SJCRH30 (cell line): Measurements from ENCODE around the gene NUP85. TPM values are rescaled to one million over a fixed set of nuclear protein-coding genes. Genes with fewer than 3 reads are reported as not detected.
"Not testable (repeated sequence)": the region's sequence is repeated elsewhere in the genome, so short reads cannot be mapped to it uniquely, and the experiment has no call there.

Source experiments
- DNase-seq, 2 experiments: peaks; one replicate each; pipeline ENCODE4 v3.0.0-alpha.2; 2015 to 2020
- H3K27ac ChIP-seq: fragments of 250-450 bp; sonication (Bioruptor Pico); 2 replicates; pipeline ENCODE4 v1.5.1; 2020; ENCODE audit warnings: mild to moderate bottlenecking, moderate library complexity
- H3K27me3 ChIP-seq: fragments of 250-450 bp; sonication (Bioruptor Pico); 2 replicates; pipeline ENCODE4 v1.5.1; 2020; ENCODE audit warnings: mild to moderate bottlenecking, moderate library complexity
- H3K36me3 ChIP-seq: fragments of 250-450 bp; sonication (Bioruptor Pico); 2 replicates; pipeline ENCODE4 v1.5.1; 2020; ENCODE audit warnings: mild to moderate bottlenecking, moderate library complexity
- H3K4me1 ChIP-seq: fragments of 250-450 bp; sonication (Bioruptor Pico); 2 replicates; pipeline ENCODE4 v1.5.1; 2020; ENCODE audit warnings: mild to moderate bottlenecking, moderate library complexity
- H3K4me3 ChIP-seq: fragments of 250-450 bp; sonication (Bioruptor Pico); 2 replicates; pipeline ENCODE4 v1.5.1; 2020; ENCODE audit warnings: mild to moderate bottlenecking, moderate library complexity
- H3K9me3 ChIP-seq: fragments of 250-450 bp; sonication (Bioruptor Pico); replicated peaks from 2 replicates; pipeline ENCODE4 v1.5.1; 2020; ENCODE audit warnings: mild to moderate bottlenecking, moderate library complexity
- total RNA-seq: library from RNA; depleted of rRNA; stranded (reverse); fragments of >200 nt; shearing (Covaris generic); gene quantifications from 2 replicates; pipeline ENCODE4 v1.2.3, GENCODE V29; 2014

NUP85 gene
- total RNA-seq, 1 experiment from 2014 or later: 103 TPM

GRCh38 chr17:75241996-75242460, 36.5 kb downstream of the NUP85 start:
- peaks cover 44% of the 10 kb centered on the region for H3K36me3 ChIP-seq
- no peaks in the 10 kb centered on the region for H3K9me3 ChIP-seq
- H3K27ac ChIP-seq: no peak overlapping the region
- H3K27me3 ChIP-seq: no peaks in the 10 kb centered on the region
- H3K4me1 ChIP-seq: no peaks in the 10 kb centered on the region
- no peak for DNase-seq
- H3K4me3 ChIP-seq: no peak overlapping the region

- no peak for DNase-seq
- no peaks in the 10 kb centered on the region for H3K4me1 ChIP-seq
- H3K4me3 ChIP-seq: no peak overlapping the region
- no peaks in the 10 kb centered on the region for H3K9me3 ChIP-seq
- H3K27me3 ChIP-seq: no peaks in the 10 kb centered on the region
- H3K27ac ChIP-seq: no peak overlapping the region
- H3K36me3 ChIP-seq: peaks cover 39% of the 10 kb centered on the region
These were observed 37.1 kb downstream of the NUP85 start for GRCh38 chr17:75242461-75243042.

GRCh38 chr17:75244133-75244866, 38.8 kb downstream of the NUP85 start:
- Histone ChIP-seq H3K4me3 (no peak overlapping the region), H3K4me1 (peaks cover 2% of the 10 kb centered on the region; the same call in 1 of the 2 replicates), H3K27me3 (no peaks in the 10 kb centered on the region), H3K36me3 (peaks cover 27% of the 10 kb centered on the region), H3K27ac (no peak overlapping the region), H3K9me3 (no peaks in the 10 kb centered on the region)
- no peak for DNase-seq

GRCh38 chr17:75245011-75245410, 39.5 kb downstream of the NUP85 start:
- H3K36me3 ChIP-seq: peaks cover 27% of the 10 kb centered on the region
- H3K9me3 ChIP-seq: no peaks in the 10 kb centered on the region
- peaks cover 9% of the 10 kb centered on the region for H3K4me1 ChIP-seq
- no peak for DNase-seq
- no peak overlapping the region for H3K27ac ChIP-seq
- H3K27me3 ChIP-seq: no peaks in the 10 kb centered on the region
- no peak overlapping the region for H3K4me3 ChIP-seq

GRCh38 chr17:75246404-75246803, 40.9 kb downstream of the NUP85 start:
- Histone ChIP-seq H3K27me3 (no peaks in the 10 kb centered on the region), H3K27ac (no peak overlapping the region), H3K4me3 (no peak overlapping the region), H3K4me1 (peaks cover 13% of the 10 kb centered on the region), H3K9me3 (no peaks in the 10 kb centered on the region), H3K36me3 (peaks cover 27% of the 10 kb centered on the region)
- DNase-seq: no peak

- no peaks in the 10 kb centered on the region for H3K9me3 ChIP-seq
- H3K27me3 ChIP-seq: no peaks in the 10 kb centered on the region
- peaks cover 13% of the 10 kb centered on the region for H3K4me1 ChIP-seq
- H3K27ac ChIP-seq: no peak overlapping the region
- DNase-seq: no peak
- peaks cover 9% of the 10 kb centered on the region; the same call in 1 of the 2 replicates for H3K36me3 ChIP-seq
- H3K4me3 ChIP-seq: no peak overlapping the region
These were observed 44.1 kb downstream of the NUP85 start for GRCh38 chr17:75249564-75249963.

GRCh38 chr17:75250009-75250471, 44.6 kb downstream of the NUP85 start:
- Histone ChIP-seq H3K9me3 (no peaks in the 10 kb centered on the region), H3K27me3 (no peaks in the 10 kb centered on the region), H3K27ac (no peak overlapping the region), H3K4me3 (no peak overlapping the region), H3K36me3 (peaks cover 9% of the 10 kb centered on the region; the same call in 1 of the 2 replicates), H3K4me1 (peaks cover 13% of the 10 kb centered on the region)
- DNase-seq: no peak

GRCh38 chr17:75252039-75252816, 46.7 kb downstream of the NUP85 start:
- H3K4me1 ChIP-seq: peaks cover 13% of the 10 kb centered on the region
- H3K36me3 ChIP-seq: peaks cover 4% of the 10 kb centered on the region; the same call in 1 of the 2 replicates
- H3K27ac ChIP-seq: no peak overlapping the region
- no peak for DNase-seq
- H3K4me3 ChIP-seq: no peak overlapping the region
- H3K9me3 ChIP-seq: no peaks in the 10 kb centered on the region
- H3K27me3 ChIP-seq: no peaks in the 10 kb centered on the region

- not testable (repeated sequence) for H3K4me3 ChIP-seq, H3K27me3 ChIP-seq, DNase-seq, H3K27ac ChIP-seq, H3K36me3 ChIP-seq, H3K9me3 ChIP-seq, H3K4me1 ChIP-seq
These were observed 50.6 kb downstream of the NUP85 start for GRCh38 chr17:75255954-75256698.

GRCh38 chr17:75257228-75257627, 51.7 kb downstream of the NUP85 start:
- not testable (repeated sequence) for H3K27ac ChIP-seq, H3K27me3 ChIP-seq, H3K9me3 ChIP-seq, DNase-seq, H3K4me3 ChIP-seq, H3K4me1 ChIP-seq, H3K36me3 ChIP-seq

- no peaks in the 10 kb centered on the region for H3K9me3 ChIP-seq
- peaks cover 6% of the 10 kb centered on the region for H3K4me1 ChIP-seq
- peak overlapping the region; percentile 93 for H3K4me3 ChIP-seq
- peak overlapping the region; percentile 99 for H3K27ac ChIP-seq
- H3K27me3 ChIP-seq: no peaks in the 10 kb centered on the region
- DNase-seq: no peak
- H3K36me3 ChIP-seq: peaks cover 14% of the 10 kb centered on the region
These were observed 55.3 kb downstream of the NUP85 start for GRCh38 chr17:75260641-75261335.

- Histone ChIP-seq H3K36me3 (peaks cover 21% of the 10 kb centered on the region), H3K27ac (peak within 1 kb of the TSS; percentile 99), H3K27me3 (no peaks in the 10 kb centered on the region), H3K4me3 (peak within 1 kb of the TSS; percentile 93), H3K4me1 (peaks cover 6% of the 10 kb centered on the region), H3K9me3 (no peaks in the 10 kb centered on the region)
- DNase-seq: peak; percentile 98 to 99
These were observed 56.0 kb downstream of the NUP85 start, which contains the start of the genes GGA3 and MRPS7 for GRCh38 chr17:75261336-75262111. TSS of gene GGA3 (minus strand) at chr17:75261606. CDS start at chr17:75261587, 19 bp downstream. TSS of gene MRPS7 (plus strand) at chr17:75261879. CDS start at chr17:75261901, 22 bp downstream.

- H3K9me3 ChIP-seq: no peaks in the 10 kb centered on the region
- peaks cover 6% of the 10 kb centered on the region for H3K4me1 ChIP-seq
- peaks cover 21% of the 10 kb centered on the region for H3K36me3 ChIP-seq
- peak overlapping the region; percentile 99 for H3K27ac ChIP-seq
- peak in 1 of 2 experiments; percentile 48 for DNase-seq
- no peaks in the 10 kb centered on the region for H3K27me3 ChIP-seq
- peak overlapping the region; percentile 93 for H3K4me3 ChIP-seq
These were observed 56.7 kb downstream of the NUP85 start for GRCh38 chr17:75262112-75262606.
